ENCODE data around the gene TSPYL4.

Gene TSPYL4

DNA sequence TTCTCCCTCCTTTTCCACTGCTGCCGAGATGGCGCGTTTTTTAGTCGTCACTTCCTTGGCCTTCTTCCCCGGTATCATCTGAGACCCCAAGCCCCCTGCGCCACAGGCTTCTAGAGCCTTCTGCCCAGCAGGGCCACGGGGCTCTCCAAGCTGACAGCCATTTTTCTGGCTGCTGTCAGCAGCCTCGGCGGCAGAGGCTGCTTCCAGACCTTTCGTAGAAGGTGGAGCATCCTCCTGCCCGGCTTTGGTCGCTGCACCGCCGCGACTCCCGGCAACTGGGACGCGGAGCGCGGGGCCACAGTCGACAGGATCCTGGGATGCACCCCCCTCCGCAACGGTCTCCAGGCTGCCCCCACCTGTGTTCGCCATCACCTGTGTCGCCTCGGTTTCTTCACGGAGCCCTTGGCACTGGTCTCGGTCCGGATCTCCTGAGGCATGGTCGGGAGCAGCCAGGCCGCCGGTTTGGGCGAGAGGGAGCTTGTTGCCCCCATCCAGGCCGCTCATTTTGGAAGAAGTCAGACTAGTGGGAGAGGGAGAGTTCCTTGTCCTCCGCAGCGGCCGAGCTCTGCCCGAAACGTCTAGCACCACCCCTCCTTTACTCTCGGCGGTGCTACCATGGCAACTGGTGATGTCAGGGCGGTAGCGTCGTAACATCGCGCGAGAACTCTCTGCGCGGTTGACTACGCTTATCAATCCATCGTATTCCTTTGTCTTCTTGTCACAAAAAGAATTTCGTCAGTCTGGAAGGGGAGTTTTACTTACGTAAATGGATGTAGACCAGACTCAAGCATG is at the start of gene TSPYL4:
Gene TSPYL4, minus strand, starts transcription at position 571 of the 792 bp plus-strand sequence. Its CDS starts 67 bp downstream, at position 504.
- Histone ChIP-seq H3K79me2 (ENCODE audit: low read length) (peaks cover 37% of the 10 kb centered on the region), H4K20me1 (ENCODE audit: insufficient read depth, low read length) (no peaks in the 10 kb centered on the region), H2AFZ (ENCODE audit: low read depth, low read length) (peak within 1 kb of the TSS; percentile 99), H3K4me3 (ENCODE audit: low read length) (peak within 1 kb of the TSS; percentile 99), H3K9me3 (ENCODE audit: insufficient read depth, low read length) (no peaks in the 10 kb centered on the region), H3K4me1 (ENCODE audit: low read length) (peaks cover 17% of the 10 kb centered on the region), H3K27ac (ENCODE audit: low read length) (peak within 1 kb of the TSS; percentile 43), H3K36me3 (replicated peaks; ENCODE audit: low read depth, low read length) (no peaks in the 10 kb centered on the region), H3K4me2 (ENCODE audit: low read length) (peak within 1 kb of the TSS; percentile 80), H3K9ac (ENCODE audit: low read length) (peak within 1 kb of the TSS; percentile 78), H3K27me3 (ENCODE audit: low read depth, low read length) (no peaks in the 10 kb centered on the region)
- no peak for TF ChIP-seq EZH2phosphoT487 (IDR thresholded peaks at IDR 0.05; ENCODE audit: low read depth)
- TF ChIP-seq, protein P1, sequence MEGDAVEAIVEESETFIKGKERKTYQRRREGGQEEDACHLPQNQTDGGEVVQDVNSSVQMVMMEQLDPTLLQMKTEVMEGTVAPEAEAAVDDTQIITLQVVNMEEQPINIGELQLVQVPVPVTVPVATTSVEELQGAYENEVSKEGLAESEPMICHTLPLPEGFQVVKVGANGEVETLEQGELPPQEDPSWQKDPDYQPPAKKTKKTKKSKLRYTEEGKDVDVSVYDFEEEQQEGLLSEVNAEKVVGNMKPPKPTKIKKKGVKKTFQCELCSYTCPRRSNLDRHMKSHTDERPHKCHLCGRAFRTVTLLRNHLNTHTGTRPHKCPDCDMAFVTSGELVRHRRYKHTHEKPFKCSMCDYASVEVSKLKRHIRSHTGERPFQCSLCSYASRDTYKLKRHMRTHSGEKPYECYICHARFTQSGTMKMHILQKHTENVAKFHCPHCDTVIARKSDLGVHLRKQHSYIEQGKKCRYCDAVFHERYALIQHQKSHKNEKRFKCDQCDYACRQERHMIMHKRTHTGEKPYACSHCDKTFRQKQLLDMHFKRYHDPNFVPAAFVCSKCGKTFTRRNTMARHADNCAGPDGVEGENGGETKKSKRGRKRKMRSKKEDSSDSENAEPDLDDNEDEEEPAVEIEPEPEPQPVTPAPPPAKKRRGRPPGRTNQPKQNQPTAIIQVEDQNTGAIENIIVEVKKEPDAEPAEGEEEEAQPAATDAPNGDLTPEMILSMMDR (IDR thresholded peaks at IDR 0.05; ENCODE audit: low read depth, low read length), result no peak

DNA sequence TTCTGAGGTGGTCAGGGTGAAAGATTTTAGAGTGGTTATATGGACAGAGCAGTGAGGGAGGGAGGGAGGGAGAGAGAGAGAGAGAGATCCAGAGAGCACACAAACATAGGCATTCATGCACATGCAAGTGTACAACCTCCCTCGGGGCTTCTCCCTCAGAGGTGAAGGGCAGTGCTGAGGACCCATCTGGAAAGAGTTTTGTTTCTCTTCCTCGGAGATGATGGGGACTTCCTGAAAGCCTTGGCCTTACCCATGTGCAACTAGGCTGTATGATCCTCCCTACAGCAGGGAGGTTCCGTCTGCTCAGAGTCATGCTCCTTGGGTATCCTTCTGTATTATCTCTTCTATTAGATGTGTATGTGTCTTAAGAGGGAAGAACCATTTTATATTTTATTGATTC is 47.2 kb upstream of the TSPYL4 start:
- peaks cover 10% of the 10 kb centered on the region for H3K36me3 ChIP-seq (replicated peaks; ENCODE audit: low read depth, low read length)
- no peak overlapping the region for H3K27ac ChIP-seq (ENCODE audit: low read length)
- H4K20me1 ChIP-seq (ENCODE audit: insufficient read depth, low read length), result no peaks in the 10 kb centered on the region
- H3K4me1 ChIP-seq (ENCODE audit: low read length), result peaks cover 54% of the 10 kb centered on the region
- H3K9ac ChIP-seq (ENCODE audit: low read length), result no peak overlapping the region
- H2AFZ ChIP-seq (ENCODE audit: low read depth, low read length), result no peak overlapping the region
- TF ChIP-seq, protein P1 (IDR thresholded peaks at IDR 0.05; ENCODE audit: low read depth, low read length), result no peak
- no peak for TF ChIP-seq EZH2phosphoT487 (IDR thresholded peaks at IDR 0.05; ENCODE audit: low read depth)
- H3K4me2 ChIP-seq (ENCODE audit: low read length), result no peak overlapping the region
- no peaks in the 10 kb centered on the region for H3K27me3 ChIP-seq (ENCODE audit: low read depth, low read length)
- H3K9me3 ChIP-seq (ENCODE audit: insufficient read depth, low read length), result peaks cover 12% of the 10 kb centered on the region; the same call in 1 of the 2 replicates
- H3K79me2 ChIP-seq (ENCODE audit: low read length), result no peaks in the 10 kb centered on the region
- H3K4me3 ChIP-seq (ENCODE audit: low read length), result no peak overlapping the region

DNA sequence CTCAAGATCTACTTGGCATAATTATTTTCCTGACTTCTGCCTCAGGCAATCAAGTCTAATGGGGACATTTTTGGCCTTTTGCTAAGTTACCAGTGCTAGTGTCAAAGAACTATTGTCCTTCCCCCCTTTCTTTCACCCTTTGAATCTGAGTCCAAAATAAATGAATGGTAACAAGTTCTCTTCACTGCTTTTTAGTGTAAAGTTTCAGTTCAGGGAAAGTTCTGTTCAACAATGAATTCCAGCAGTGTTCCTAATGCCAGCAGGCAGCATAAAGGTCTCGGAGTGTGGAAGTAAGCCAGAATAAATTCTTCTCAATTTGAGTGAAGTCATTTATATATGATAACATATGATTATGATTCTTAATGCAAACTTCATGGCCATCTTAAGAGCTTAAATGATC is 46.7 kb upstream of the TSPYL4 start:
- Histone ChIP-seq H4K20me1 (ENCODE audit: insufficient read depth, low read length) (no peaks in the 10 kb centered on the region), H2AFZ (ENCODE audit: low read depth, low read length) (no peak overlapping the region), H3K9me3 (ENCODE audit: insufficient read depth, low read length) (peaks cover 12% of the 10 kb centered on the region; the same call in 1 of the 2 replicates), H3K79me2 (ENCODE audit: low read length) (no peaks in the 10 kb centered on the region), H3K9ac (ENCODE audit: low read length) (no peak overlapping the region), H3K4me3 (ENCODE audit: low read length) (no peak overlapping the region), H3K36me3 (replicated peaks; ENCODE audit: low read depth, low read length) (peaks cover 10% of the 10 kb centered on the region), H3K4me2 (ENCODE audit: low read length) (no peak overlapping the region), H3K4me1 (ENCODE audit: low read length) (peaks cover 50% of the 10 kb centered on the region), H3K27me3 (ENCODE audit: low read depth, low read length) (no peaks in the 10 kb centered on the region), H3K27ac (ENCODE audit: low read length) (no peak overlapping the region)
- TF ChIP-seq, protein P1 (IDR thresholded peaks at IDR 0.05; ENCODE audit: low read depth, low read length), result no peak
- no peak for TF ChIP-seq EZH2phosphoT487 (IDR thresholded peaks at IDR 0.05; ENCODE audit: low read depth)

DNA sequence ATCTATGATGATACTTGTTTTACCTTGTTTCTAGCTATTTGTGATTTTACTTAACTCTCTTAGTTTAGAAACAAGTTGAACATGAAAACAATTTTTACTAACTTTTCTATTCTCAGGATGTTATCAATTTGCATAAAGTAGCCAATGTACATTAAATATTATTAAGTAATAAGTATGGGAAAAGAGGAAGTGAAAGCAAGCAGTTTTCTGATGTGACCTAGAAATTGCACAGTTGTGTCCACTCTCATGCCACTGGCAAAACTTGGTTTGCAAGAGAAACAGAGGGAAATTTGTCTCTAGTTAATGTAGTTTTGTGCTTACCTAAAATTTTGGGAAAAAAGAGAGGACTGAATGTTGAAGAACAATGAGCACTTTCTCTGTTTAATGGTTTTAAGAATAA is 45.1 kb upstream of the TSPYL4 start:
- H3K36me3 ChIP-seq (replicated peaks; ENCODE audit: low read depth, low read length), result peaks cover 10% of the 10 kb centered on the region
- H3K4me1 ChIP-seq (ENCODE audit: low read length), result peaks cover 50% of the 10 kb centered on the region
- H2AFZ ChIP-seq (ENCODE audit: low read depth, low read length), result no peak overlapping the region
- H3K27me3 ChIP-seq (ENCODE audit: low read depth, low read length), result no peaks in the 10 kb centered on the region
- H3K9ac ChIP-seq (ENCODE audit: low read length), result no peak overlapping the region
- no peak overlapping the region for H3K4me2 ChIP-seq (ENCODE audit: low read length)
- H3K27ac ChIP-seq (ENCODE audit: low read length), result no peak overlapping the region
- no peaks in the 10 kb centered on the region for H3K79me2 ChIP-seq (ENCODE audit: low read length)
- H3K4me3 ChIP-seq (ENCODE audit: low read length), result no peak overlapping the region
- H3K9me3 ChIP-seq (ENCODE audit: insufficient read depth, low read length), result peaks cover 12% of the 10 kb centered on the region; the same call in 1 of the 2 replicates
- TF ChIP-seq, protein P1 (IDR thresholded peaks at IDR 0.05; ENCODE audit: low read depth, low read length), result no peak
- TF ChIP-seq EZH2phosphoT487 (IDR thresholded peaks at IDR 0.05; ENCODE audit: low read depth), result no peak
- no peaks in the 10 kb centered on the region for H4K20me1 ChIP-seq (ENCODE audit: insufficient read depth, low read length)
